SJCRH30 (cell line): ENCODE data around the gene SETD4. TPM values are rescaled to one million over a fixed set of nuclear protein-coding genes. Genes with fewer than 3 reads are reported as not detected.

Experiments
- DNase-seq, 2 experiments: peaks; one replicate each; pipeline ENCODE4 v3.0.0-alpha.2; 2015 to 2020
- H3K27ac ChIP-seq: fragments of 250-450 bp; sonication (Bioruptor Pico); 2 replicates; pipeline ENCODE4 v1.5.1; 2020; ENCODE audit warnings: mild to moderate bottlenecking, moderate library complexity
- H3K27me3 ChIP-seq: fragments of 250-450 bp; sonication (Bioruptor Pico); 2 replicates; pipeline ENCODE4 v1.5.1; 2020; ENCODE audit warnings: mild to moderate bottlenecking, moderate library complexity
- H3K36me3 ChIP-seq: fragments of 250-450 bp; sonication (Bioruptor Pico); 2 replicates; pipeline ENCODE4 v1.5.1; 2020; ENCODE audit warnings: mild to moderate bottlenecking, moderate library complexity
- H3K4me1 ChIP-seq: fragments of 250-450 bp; sonication (Bioruptor Pico); 2 replicates; pipeline ENCODE4 v1.5.1; 2020; ENCODE audit warnings: mild to moderate bottlenecking, moderate library complexity
- H3K4me3 ChIP-seq: fragments of 250-450 bp; sonication (Bioruptor Pico); 2 replicates; pipeline ENCODE4 v1.5.1; 2020; ENCODE audit warnings: mild to moderate bottlenecking, moderate library complexity
- H3K9me3 ChIP-seq: fragments of 250-450 bp; sonication (Bioruptor Pico); replicated peaks from 2 replicates; pipeline ENCODE4 v1.5.1; 2020; ENCODE audit warnings: mild to moderate bottlenecking, moderate library complexity
- total RNA-seq: library from RNA; depleted of rRNA; stranded (reverse); fragments of >200 nt; shearing (Covaris generic); gene quantifications from 2 replicates; pipeline ENCODE4 v1.2.3, GENCODE V29; 2014; rRNA removed

Gene SETD4
- total RNA-seq, 1 experiment from 2014 or later: 15.9 TPM

- no peak for DNase-seq
- no peaks in the 10 kb centered on the region for H3K4me1 ChIP-seq
- 0 out of 2 replicates have a peak, but pooled peaks cover 4% of the 10 kb centered on the region for H3K27me3 ChIP-seq
- H3K4me3 ChIP-seq: no peak overlapping the region
- H3K27ac ChIP-seq: no peak overlapping the region
- no peaks in the 10 kb centered on the region for H3K36me3 ChIP-seq
- no peaks in the 10 kb centered on the region for H3K9me3 ChIP-seq
Measured at GRCh38 chr21:35989138-35989735, 71.1 kb downstream of the SETD4 start.

GRCh38 chr21:35988416-35989137 is 71.7 kb downstream of the SETD4 start:
- Histone ChIP-seq H3K9me3 (no peaks in the 10 kb centered on the region), H3K4me3 (no peak overlapping the region), H3K27ac (no peak overlapping the region)

GRCh38 chr21:35987475-35987874 is 72.9 kb downstream of the SETD4 start:
- DNase-seq: no peak
- Histone ChIP-seq H3K27me3 (0 out of 2 replicates have a peak, but pooled peaks cover 4% of the 10 kb centered on the region), H3K27ac (no peak overlapping the region), H3K4me1 (no peaks in the 10 kb centered on the region; the same call in 1 of the 2 replicates), H3K9me3 (no peaks in the 10 kb centered on the region), H3K4me3 (no peak overlapping the region), H3K36me3 (no peaks in the 10 kb centered on the region)

More at GRCh38 chr21:35988416-35989137, 71.7 kb downstream of the SETD4 start:
- H3K27me3 ChIP-seq: 0 out of 2 replicates have a peak, but pooled peaks cover 4% of the 10 kb centered on the region
- no peaks in the 10 kb centered on the region for H3K4me1 ChIP-seq
- H3K36me3 ChIP-seq: no peaks in the 10 kb centered on the region
- no peak for DNase-seq

GRCh38 chr21:35984654-35985361 is 75.5 kb downstream of the SETD4 start:
- Histone ChIP-seq H3K36me3 (no peaks in the 10 kb centered on the region), H3K4me1 (peaks cover 8% of the 10 kb centered on the region), H3K9me3 (no peaks in the 10 kb centered on the region), H3K27ac (no peak overlapping the region), H3K27me3 (0 out of 2 replicates have a peak, but pooled peaks cover 4% of the 10 kb centered on the region), H3K4me3 (no peak overlapping the region)
- DNase-seq: no peak

Other genes with a start within 250 kb of the SETD4 start
- gene CBR1, start 9.5 kb upstream of the SETD4 start, total RNA-seq: not detected in 2 replicates
- gene CBR3, start 74.6 kb upstream of the SETD4 start, total RNA-seq: 2.2 and 2.4 TPM in 2 replicates
- 8.2 and 13.0 TPM in 2 replicates for gene DOP1B, start 96.3 kb upstream of the SETD4 start, total RNA-seq